SJSA1 (cell line): ENCODE data around the gene IL17C. TPM values are rescaled to one million over a fixed set of nuclear protein-coding genes. Genes with fewer than 3 reads are reported as not detected.

ENCODE experiments used
- DNase-seq, 2 experiments: peaks; one replicate each; pipeline ENCODE4 v3.0.0-alpha.2; 2015 to 2020; ENCODE audit warnings: low spot score in 2 of 2, low read depth in 1 of 2
- H3K27ac ChIP-seq: fragments of 250-450 bp; sonication (Bioruptor Pico); 2 replicates; pipeline ENCODE4 v1.5.1; 2020; ENCODE audit warnings: mild to moderate bottlenecking, moderate library complexity
- H3K27me3 ChIP-seq: fragments of 250-450 bp; sonication (Bioruptor Pico); replicated peaks from 2 replicates; pipeline ENCODE4 v1.5.1; 2020; ENCODE audit warnings: mild to moderate bottlenecking, moderate library complexity
- H3K36me3 ChIP-seq: fragments of 250-450 bp; sonication (Bioruptor Pico); 2 replicates; pipeline ENCODE4 v1.5.1; 2020; ENCODE audit warnings: mild to moderate bottlenecking
- H3K4me1 ChIP-seq: fragments of 250-450 bp; sonication (Bioruptor Pico); replicated peaks from 2 replicates; pipeline ENCODE4 v1.6.1; 2021; ENCODE audit warnings: mild to moderate bottlenecking
- H3K4me3 ChIP-seq: fragments of 250-450 bp; sonication (Bioruptor Pico); 2 replicates; pipeline ENCODE4 v1.5.1; 2020; ENCODE audit warnings: mild to moderate bottlenecking
- H3K9me3 ChIP-seq: fragments of 250-450 bp; sonication (Bioruptor Pico); replicated peaks from 2 replicates; pipeline ENCODE4 v1.5.1; 2020; ENCODE audit warnings: mild to moderate bottlenecking
- total RNA-seq: library from RNA; depleted of rRNA; stranded (reverse); fragments of >200 nt; shearing (Covaris generic); gene quantifications from 2 replicates; pipeline ENCODE4 v1.2.3, GENCODE V29; 2014

The IL17C gene
- total RNA-seq, 1 experiment from 2014 or later: not detected

DNA sequence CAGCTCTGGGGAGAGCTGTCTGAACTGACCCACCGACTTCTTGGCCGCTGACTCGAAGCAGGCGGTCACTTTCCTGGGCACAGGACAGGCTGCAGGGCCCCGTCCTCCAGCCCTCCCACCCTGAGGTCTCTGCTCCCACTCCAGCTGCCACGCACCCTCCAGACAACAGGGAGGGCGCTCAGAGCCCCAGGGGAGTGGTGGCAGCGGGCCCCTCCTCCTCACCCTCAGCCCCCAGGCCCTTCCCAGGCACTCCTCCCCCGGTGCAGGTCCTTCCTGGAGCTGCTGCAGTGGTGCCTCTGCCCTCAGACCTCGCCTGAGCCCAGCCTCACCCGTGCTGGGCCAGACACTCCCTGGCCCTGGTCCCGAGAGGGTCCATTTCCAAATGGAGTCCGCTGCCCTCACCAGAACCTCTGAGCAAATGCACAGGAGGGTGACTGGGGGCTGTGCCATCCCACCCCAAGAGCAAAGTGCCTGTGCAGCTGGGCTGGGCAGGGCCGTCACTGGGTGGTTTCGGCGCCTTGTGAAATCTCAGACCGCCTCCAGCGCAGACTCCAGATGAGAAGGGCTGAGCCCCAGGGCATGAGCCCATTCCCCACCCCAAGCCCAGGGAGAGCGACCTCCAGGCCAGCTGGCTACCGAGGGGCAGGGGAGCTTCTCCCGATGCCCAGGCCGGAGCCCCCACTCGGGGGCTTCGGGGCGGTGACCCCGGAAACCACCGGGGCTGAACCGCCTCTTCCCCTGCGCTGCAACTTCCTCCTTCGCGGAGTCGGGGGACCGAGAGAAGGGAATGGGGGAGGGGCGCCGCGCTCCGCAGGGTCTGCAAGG lies 11.8 kb downstream of the IL17C start:
- Histone ChIP-seq H3K36me3 (peaks cover 8% of the 10 kb centered on the region), H3K27ac (no peak overlapping the region), H3K27me3 (no peaks in the 10 kb centered on the region; the same call in 1 of the 2 replicates), H3K4me3 (no peak overlapping the region), H3K9me3 (no peaks in the 10 kb centered on the region), H3K4me1 (no peaks in the 10 kb centered on the region)
- DNase-seq: no peak

DNA sequence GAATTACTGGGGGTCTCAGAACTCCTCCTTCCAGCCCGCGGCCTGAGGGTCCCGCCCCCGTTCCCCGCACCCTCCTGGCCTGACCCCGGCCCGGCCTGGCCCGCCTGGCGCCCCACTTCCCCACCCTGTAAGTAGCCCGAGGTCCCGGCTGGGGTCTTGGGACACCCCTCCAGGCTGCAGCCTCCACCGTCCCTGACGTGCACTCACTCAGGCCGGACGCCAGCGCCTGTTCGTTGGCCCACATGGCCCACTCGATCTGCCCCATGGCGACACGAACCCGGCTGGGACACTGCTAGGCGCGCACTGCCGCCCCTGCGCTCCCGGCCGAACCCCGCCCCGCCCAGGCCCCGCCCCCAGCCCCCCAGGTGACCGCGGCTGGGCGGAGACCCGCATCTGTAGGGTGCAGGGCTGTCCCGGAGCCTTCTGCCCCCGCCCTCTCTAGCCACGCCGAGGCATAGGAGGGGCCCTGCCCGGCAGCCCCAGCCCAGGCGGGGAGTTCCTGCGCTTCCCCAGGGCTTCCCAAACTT lies 12.4 kb downstream of the IL17C start, which contains the start of gene CYBA:
Gene CYBA (minus strand): TSS at position 305 of the 527 bp plus-strand sequence. CDS start 40 bp downstream, at position 265.
- no peak within 1 kb of the TSS for H3K27ac ChIP-seq
- H3K4me3 ChIP-seq: no peak within 1 kb of the TSS
- H3K27me3 ChIP-seq: no peaks in the 10 kb centered on the region; the same call in 1 of the 2 replicates
- no peak for DNase-seq
- H3K36me3 ChIP-seq: peaks cover 14% of the 10 kb centered on the region
- H3K4me1 ChIP-seq: no peaks in the 10 kb centered on the region
- no peaks in the 10 kb centered on the region for H3K9me3 ChIP-seq

DNA sequence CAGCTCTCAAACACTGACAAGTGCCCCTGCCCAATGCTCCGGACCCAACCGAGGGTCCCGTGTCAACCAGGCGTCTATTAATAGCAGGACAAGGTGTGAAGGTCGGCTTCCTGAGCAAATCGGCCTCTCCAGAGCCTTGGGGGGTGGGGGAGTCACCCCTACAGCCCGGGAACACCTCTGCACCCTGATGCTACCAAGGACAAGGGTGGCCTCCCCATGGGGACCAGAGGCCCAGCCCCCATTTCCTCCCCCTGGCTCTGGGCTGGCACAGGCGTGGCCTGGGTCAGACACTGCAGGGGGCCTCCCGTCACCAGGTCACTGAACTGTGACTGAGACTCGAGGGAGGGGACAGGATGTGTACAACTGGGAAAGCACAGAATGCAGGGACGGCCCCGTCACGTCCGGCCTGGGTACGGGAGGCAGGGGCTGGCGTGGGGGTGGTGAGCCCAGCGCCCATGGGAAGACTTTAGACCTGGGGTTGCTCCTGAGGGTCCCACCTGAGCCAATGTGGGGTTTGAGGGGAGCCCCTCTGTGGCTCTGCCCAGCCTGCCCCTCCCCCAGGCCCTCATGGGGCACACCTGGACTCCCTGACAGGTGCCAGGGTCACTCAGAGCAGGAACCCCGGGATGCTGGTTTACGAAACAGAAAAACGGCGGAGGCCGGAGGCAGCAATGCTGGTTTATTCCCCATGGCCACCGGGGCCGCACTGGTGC lies 13.1 kb downstream of the IL17C start:
- DNase-seq: no peak
- Histone ChIP-seq H3K9me3 (no peaks in the 10 kb centered on the region), H3K27ac (no peak overlapping the region), H3K4me3 (no peak overlapping the region), H3K36me3 (peaks cover 14% of the 10 kb centered on the region), H3K27me3 (no peaks in the 10 kb centered on the region), H3K4me1 (no peaks in the 10 kb centered on the region)

DNA sequence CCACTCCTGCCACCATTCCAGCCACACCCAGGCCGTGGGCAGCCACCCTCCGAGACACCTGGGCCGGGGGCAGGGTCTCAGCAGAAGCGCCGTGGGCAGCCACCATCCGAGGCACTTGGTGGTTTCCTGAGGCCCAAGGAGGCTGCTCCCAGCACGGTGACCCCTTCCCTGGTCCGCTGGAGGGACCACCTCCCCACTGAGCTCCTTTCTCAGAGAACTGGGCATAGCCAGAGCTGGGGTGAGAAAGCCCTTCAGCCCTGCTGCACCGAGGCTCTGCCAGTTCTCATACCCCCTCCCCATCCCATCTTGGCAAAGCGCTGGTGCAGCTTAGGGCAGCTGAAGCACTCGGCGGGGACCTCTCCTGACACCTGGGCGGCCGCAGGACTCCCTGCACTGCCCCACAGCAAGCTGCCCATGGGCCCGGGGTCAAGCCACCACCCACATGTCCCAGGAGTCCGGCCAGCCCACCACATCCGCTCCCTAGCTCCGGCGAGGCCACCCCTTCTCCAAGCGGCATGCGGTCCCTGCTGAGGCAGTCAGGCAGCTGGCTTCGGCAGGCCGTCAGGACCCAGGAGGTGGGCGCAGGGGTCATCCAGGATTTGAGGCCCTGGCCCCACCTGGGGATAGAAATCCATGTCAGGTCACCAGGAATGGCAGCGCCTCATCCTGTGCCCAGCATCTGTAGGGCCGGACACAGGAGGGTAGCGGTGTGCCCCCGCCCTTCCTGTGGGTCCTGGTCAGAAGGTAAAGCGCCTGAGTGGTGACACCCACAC lies 13.8 kb downstream of the IL17C start:
- Histone ChIP-seq H3K27ac (no peak overlapping the region), H3K4me1 (no peaks in the 10 kb centered on the region), H3K27me3 (no peaks in the 10 kb centered on the region), H3K9me3 (no peaks in the 10 kb centered on the region), H3K36me3 (peaks cover 14% of the 10 kb centered on the region), H3K4me3 (no peak overlapping the region)
- DNase-seq: no peak

DNA sequence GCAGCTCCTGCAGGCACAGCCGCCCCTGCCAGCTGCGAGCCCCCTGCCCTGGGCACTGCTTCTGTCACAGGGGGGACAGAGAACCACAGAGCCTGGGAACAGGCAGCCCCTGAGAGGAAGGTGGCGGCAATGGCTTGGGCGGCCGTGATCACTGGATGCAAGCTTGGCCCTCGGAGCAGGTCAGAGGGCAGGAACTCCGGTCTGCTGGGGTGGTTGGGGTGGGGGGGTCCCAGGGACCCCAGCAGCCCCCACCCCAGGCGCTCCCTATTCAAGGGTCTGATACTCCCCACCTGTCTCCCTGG lies 14.3 kb downstream of the IL17C start:
- Histone ChIP-seq H3K9me3 (no peaks in the 10 kb centered on the region), H3K27me3 (no peaks in the 10 kb centered on the region), H3K4me1 (no peaks in the 10 kb centered on the region), H3K36me3 (peaks cover 14% of the 10 kb centered on the region), H3K27ac (no peak overlapping the region), H3K4me3 (no peak overlapping the region)
- DNase-seq: no peak

DNA sequence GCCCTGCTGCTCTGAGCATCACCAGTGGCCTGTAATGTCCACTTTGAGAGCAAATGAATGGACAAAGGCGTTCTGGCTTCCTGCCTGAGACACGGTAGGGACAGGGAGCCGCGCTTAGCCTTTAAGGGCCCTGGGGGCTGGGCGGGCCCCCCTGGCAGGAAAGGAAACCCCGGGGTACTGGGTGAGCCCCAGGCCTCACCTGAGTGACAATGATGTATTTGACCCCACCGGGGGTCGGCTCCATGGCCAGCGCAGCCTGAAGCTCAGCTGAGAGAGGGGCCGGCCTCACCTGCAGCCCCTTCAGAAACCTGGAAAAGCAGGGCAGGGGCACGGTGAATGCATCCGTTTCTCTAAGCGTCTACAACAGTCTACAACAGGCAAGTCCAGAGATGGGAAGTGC lies 14.7 kb downstream of the IL17C start:
- Histone ChIP-seq H3K4me1 (no peaks in the 10 kb centered on the region), H3K27ac (no peak overlapping the region), H3K4me3 (no peak overlapping the region), H3K36me3 (peaks cover 14% of the 10 kb centered on the region), H3K9me3 (no peaks in the 10 kb centered on the region), H3K27me3 (no peaks in the 10 kb centered on the region)
- no peak for DNase-seq

DNA sequence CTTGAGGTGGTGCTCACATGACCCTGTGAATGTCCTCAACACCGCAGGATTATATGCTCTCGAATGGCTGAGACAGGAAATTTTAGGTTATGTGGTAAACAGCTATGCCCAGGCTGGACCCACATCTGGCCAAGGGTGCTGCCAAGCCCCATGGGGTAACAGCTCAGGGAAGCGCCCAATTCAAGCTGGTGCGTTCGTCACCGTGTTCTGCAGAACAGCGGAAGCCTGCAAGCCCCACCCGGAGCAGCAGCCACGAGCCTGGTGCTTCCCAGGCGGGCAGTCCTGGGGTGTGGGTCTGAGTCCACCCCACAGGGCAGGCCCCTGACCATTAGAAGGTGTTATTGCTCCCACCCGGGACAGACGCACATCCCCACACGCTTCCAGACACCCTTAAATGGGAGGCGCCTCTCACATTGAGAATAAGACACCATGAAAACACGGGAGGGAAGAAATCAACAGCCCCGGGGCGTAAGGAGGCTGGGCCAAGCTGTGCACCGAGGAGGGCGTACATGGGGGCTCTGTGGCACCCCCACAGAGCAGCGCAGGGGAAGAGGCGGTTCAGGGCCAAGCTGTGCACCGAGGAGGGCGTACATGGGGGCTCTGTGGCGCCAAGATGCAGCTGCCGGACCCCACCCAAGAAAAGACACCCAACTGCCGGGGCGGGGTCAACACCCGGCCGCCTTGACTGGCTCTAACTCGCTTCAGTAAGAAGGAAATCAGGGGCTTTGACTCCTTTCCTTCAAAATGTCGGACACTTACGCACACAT lies 15.4 kb downstream of the IL17C start:
- H3K4me1 ChIP-seq: no peaks in the 10 kb centered on the region
- no peak for DNase-seq

DNA sequence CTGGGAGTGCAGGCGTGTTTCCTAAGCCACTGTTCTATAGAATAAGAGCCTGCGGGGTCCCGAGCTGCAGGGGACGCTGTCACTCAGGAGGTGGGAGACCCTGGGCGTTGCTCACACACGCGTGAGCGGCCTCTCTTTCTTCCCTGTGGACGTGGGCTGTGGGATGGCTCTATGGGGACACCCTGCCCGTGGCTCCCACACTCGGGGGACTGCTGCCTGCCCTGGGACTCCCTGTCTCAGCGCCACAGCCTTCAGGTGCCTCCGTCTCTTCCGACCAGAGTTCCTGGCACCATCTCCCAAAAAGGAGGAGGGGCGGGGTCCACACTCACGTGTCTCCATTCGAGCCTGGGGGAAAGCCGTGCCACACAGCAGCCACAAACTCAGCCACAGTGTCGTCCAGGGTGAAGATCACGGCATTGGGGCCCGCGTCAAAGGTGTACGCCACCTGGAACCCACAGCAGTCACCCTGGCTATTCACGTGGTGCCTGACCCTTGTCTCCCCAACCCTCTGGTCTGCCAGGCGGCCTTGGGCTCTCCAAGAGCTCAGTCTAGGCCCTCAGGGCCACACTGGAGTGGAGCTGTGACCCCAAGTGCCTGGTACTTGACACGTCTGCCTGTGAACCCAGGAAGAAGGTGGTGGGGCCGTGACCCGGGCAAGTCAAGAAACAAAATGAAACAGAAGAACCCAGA lies 16.1 kb downstream of the IL17C start:
- Histone ChIP-seq H3K9me3 (no peaks in the 10 kb centered on the region), H3K27me3 (no peaks in the 10 kb centered on the region)
- DNase-seq: no peak

More for the DNA sequence above, 15.4 kb downstream of the IL17C start:
- H3K27me3 ChIP-seq: no peaks in the 10 kb centered on the region
- H3K4me3 ChIP-seq: no peak overlapping the region
- no peak overlapping the region for H3K27ac ChIP-seq
- no peaks in the 10 kb centered on the region for H3K9me3 ChIP-seq
- H3K36me3 ChIP-seq: peaks cover 14% of the 10 kb centered on the region

DNA sequence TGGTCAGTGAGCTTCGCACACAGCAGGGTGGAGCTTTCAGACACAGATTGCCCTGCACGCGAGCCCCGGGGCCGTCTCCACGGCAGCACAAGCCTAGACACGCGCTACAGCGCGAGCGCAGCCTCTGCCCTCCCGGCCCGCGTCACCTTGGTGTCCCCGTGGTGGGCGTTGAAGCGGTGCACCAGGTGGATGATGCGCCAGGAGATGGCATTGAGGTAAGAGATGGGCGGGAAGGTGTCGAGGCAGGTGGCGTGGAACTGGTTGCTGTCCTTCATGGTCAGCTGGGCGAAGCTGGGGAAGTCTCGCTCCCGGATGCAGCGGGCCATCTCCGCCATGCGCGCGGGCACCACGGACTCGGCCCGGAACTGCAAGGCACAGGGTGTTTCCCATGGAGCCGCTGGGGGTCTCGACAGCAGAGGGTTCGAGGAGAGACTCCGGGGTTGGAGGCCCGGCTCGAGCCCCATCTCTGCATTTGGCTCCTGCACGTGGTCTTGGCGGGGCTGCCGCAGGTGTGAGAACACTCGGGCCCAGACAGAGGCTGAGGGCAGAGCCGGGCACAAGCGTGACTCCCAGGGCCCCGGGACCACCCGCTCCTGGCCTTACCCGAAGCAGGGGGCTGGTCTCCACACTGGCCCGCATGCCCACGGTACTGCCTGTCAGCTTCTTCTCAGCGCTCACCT lies 16.8 kb downstream of the IL17C start:
- Histone ChIP-seq H3K9me3 (no peaks in the 10 kb centered on the region), H3K36me3 (peaks cover 14% of the 10 kb centered on the region), H3K27ac (no peak overlapping the region), H3K4me1 (no peaks in the 10 kb centered on the region), H3K4me3 (no peak overlapping the region), H3K27me3 (no peaks in the 10 kb centered on the region)
- no peak for DNase-seq

More for the DNA sequence above, 16.1 kb downstream of the IL17C start:
- Histone ChIP-seq H3K27ac (no peak overlapping the region), H3K4me3 (no peak overlapping the region), H3K36me3 (peaks cover 14% of the 10 kb centered on the region), H3K4me1 (no peaks in the 10 kb centered on the region)

DNA sequence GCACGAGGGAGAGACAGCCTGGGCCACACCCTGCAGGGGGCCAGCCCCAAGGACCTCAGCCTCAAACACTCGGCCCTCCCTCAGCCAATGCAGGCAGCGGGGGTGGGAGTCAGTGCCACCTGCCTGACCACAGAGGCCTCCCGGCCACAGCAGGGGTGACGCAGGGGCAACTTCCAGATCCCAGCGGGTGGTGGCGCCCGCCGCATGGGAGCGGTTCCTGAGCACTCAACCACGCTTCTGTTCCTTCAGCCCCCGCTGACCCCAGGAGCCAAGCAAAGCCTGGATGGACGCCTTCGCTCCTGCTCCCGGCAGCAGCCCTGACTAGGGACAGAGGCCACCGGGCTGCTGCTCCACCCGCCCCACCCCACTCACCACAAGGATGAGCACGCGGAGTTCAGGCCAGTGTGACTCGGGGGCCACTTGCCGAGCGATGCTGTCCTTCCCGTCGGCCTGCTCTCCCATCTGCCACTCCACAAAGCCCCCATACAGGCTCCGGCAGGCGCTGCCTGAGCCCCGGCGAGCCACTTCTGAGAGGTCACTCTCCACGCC lies 17.4 kb downstream of the IL17C start:
- H3K4me1 ChIP-seq: no peaks in the 10 kb centered on the region
- no peak for DNase-seq
- H3K9me3 ChIP-seq: no peaks in the 10 kb centered on the region
- no peak overlapping the region for H3K4me3 ChIP-seq
- no peaks in the 10 kb centered on the region for H3K27me3 ChIP-seq
- peaks cover 14% of the 10 kb centered on the region for H3K36me3 ChIP-seq
- H3K27ac ChIP-seq: no peak overlapping the region

DNA sequence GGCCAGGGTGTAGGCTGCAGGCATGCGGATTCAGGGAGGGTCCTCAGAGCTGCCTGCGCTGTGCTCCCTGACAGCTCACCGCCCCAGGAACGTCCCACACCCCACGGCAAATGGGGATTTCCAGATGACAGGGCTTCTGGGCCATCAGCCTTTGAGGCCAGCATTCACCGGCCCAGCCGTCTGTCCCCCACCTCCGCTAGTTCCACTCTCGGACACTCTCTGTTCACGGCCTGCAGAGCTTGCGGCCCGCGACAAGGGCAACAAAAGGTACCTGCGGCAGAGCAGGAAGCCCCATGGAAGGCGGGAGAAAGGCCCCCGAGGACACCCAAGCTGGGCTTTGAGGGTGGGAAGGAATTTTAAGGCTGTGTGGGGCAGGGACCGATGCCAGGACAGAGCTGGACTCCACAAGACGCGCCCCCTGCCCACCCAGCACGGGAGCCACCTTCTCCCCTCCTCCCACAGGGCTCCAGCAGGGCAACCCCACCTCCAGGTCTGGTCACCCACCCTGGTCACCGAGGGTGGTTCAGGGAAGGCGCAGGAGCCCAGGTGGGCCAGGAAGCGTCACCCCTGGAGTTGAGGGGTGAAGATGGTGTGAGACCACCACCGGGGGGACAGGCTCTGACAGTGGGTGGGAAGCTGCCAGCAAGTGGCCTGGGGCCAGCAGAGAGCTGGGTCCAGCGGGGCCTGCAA lies 18.1 kb downstream of the IL17C start:
- Histone ChIP-seq H3K27ac (no peak overlapping the region), H3K4me1 (no peaks in the 10 kb centered on the region), H3K27me3 (no peaks in the 10 kb centered on the region), H3K36me3 (peaks cover 14% of the 10 kb centered on the region), H3K9me3 (no peaks in the 10 kb centered on the region), H3K4me3 (no peak overlapping the region)
- DNase-seq: no peak

DNA sequence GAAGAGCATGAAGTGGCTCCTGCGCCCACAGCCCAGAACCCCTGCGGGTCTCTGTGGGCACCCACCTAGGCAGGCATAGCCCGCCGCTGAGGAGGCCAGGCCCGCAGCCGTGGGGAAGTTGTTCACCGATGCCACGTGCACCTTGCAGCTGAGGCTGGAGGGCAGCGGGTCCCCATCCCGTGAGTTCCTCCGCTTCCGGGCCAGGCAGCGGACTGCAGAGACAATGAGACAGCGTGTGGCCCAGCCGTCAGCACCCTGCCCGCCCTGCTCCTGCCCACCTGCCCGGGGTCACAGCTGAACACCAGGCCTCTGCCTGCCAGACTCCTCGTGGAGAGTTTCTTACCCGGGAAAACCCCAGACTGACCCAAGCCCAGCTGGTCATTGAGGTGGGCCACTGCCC lies 19.0 kb downstream of the IL17C start:
- Histone ChIP-seq H3K27me3 (no peaks in the 10 kb centered on the region), H3K27ac (no peak overlapping the region)

More for the DNA sequence above, 19.0 kb downstream of the IL17C start:
- DNase-seq: no peak
- Histone ChIP-seq H3K4me3 (no peak overlapping the region), H3K9me3 (no peaks in the 10 kb centered on the region), H3K4me1 (peaks cover 5% of the 10 kb centered on the region), H3K36me3 (peaks cover 14% of the 10 kb centered on the region)
